K562 (cell line): ENCODE results near the gene ZSCAN22. TPM values are rescaled to one million over a fixed set of nuclear protein-coding genes. Genes with fewer than 3 reads are reported as not detected.
A peak's percentile ranks its signal among the peaks of the same experiment; 100 is the strongest.

ENCODE experiments used
- FOXM1 ChIP-seq, 2 experiments: fragments of 450-650 bp in 1 of 2; sonication (generic) in 1 of 2; formaldehyde crosslinking in 1 of 2; IDR thresholded peaks; 2 replicates each; pipeline versions ENCODE4 v1.6.1 to v1.9.0; 2017 to 2022; ENCODE audit warnings: low read depth in 2 of 2, mild to moderate bottlenecking in 2 of 2, missing genetic modification reagents in 1 of 2, moderate library complexity in 1 of 2
- HDAC8 ChIP-seq: fragments of 450-650 bp; IDR thresholded peaks from 2 replicates; pipeline ENCODE4 v1.6.1; 2016; ENCODE audit warnings: mild to moderate bottlenecking, missing genetic modification characterization, moderate library complexity, missing compliant biosample characterization
- JUND ChIP-seq, 2 experiments: IDR thresholded peaks; 2 replicates in 1 of 2; 3 replicates in 1 of 2; pipeline ENCODE4 v1.6.1; 2011; ENCODE audit warnings: borderline replicate concordance in 2 of 2, low read depth in 2 of 2, low read length in 2 of 2, improper control_type of control experiment in 1 of 2, missing biosample characterization in 1 of 2, missing genetic modification characterization in 1 of 2, missing genetic modification reagents in 1 of 2
- KDM2B ChIP-seq: fragments of 250-450 bp; sonication (Bioruptor Pico); IDR thresholded peaks from 2 replicates; pipeline ENCODE4 v1.8.0; 2021; ENCODE audit warnings: mild to moderate bottlenecking, moderate library complexity
- WHSC1 ChIP-seq: IDR thresholded peaks from one replicate; pipeline ENCODE4 v1.6.1; 2012; ENCODE audit warnings: low read length, control low read depth, inconsistent platforms
- ZNF318 ChIP-seq, 2 experiments: fragments of 450-650 bp; IDR thresholded peaks; 2 replicates each; pipeline ENCODE4 v1.6.1; 2016; ENCODE audit warnings: mild to moderate bottlenecking in 2 of 2, borderline replicate concordance in 1 of 2, low read depth in 1 of 2, moderate library complexity in 1 of 2
- polyA plus RNA-seq, 8 experiments: library from polyadenylated mRNA; depleted of rRNA in 4 of 8; stranded (reverse) in 5 of 8; unstranded in 3 of 8; fragments of >200 nt; fragmentation: Nextera tagmentation in 2 of 8; fragmentation: Illumina TruSeq in 1 of 8; extraction: Ambion mirVana in 2 of 8; extraction: Trizol in 1 of 8; gene quantifications; 2 replicates each; pipeline versions ENCODE4 v1.2.1 to v1.2.3, GENCODE V29; 2011 to 2014; ENCODE audit warnings: inconsistent platforms in 1 of 8, missing spikeins in 1 of 8
- total RNA-seq, 7 experiments: library from RNA; depleted of rRNA in 6 of 7; stranded (reverse); fragments of >200 nt in 6 of 7; fragmentation: Illumina TruSeq in 2 of 7; extraction: Trizol in 2 of 7; gene quantifications; 2 replicates each; pipeline versions ENCODE4 v1.2.1 to v1.2.3, GENCODE V29; 2011 to 2021; ENCODE audit warnings: low replicate concordance in 1 of 7
- TF ChIP-seq, protein P1 (sequence below), 3 experiments: fragments of 200-800 bp in 1 of 3; fragments of 250-450 bp in 1 of 3; fragments of 450-650 bp in 1 of 3; sonication (Bioruptor Pico) in 1 of 3; sonication (Bioruptor generic) in 1 of 3; formaldehyde crosslinking in 1 of 3; IDR thresholded peaks; 2 replicates each; pipeline versions ENCODE4 v1.6.1 to v1.8.0; 2016 to 2022; ENCODE audit warnings: mild to moderate bottlenecking in 2 of 3, missing genetic modification characterization in 2 of 3, missing compliant biosample characterization in 1 of 3, moderate library complexity in 1 of 3
- TF ChIP-seq, protein P2 (sequence below): fragments of 450-650 bp; formaldehyde crosslinking; IDR thresholded peaks from 2 replicates; pipeline ENCODE4 v1.4.0; 2022; ENCODE audit warnings: missing genetic modification characterization

The ZSCAN22 gene
- total and polyA plus RNA-seq, 9 of the 15 experiments (the other 6 are each of a cell fraction or from before 2014, with no cell fraction given), result 0.98 to 5.3 (median 3.0) TPM

- no peak for TF ChIP-seq ZNF318 (IDR thresholded peaks at IDR 0.05; ENCODE audit: borderline replicate concordance in 1 of 2, low read depth in 1 of 2)
- TF ChIP-seq, protein P1, sequence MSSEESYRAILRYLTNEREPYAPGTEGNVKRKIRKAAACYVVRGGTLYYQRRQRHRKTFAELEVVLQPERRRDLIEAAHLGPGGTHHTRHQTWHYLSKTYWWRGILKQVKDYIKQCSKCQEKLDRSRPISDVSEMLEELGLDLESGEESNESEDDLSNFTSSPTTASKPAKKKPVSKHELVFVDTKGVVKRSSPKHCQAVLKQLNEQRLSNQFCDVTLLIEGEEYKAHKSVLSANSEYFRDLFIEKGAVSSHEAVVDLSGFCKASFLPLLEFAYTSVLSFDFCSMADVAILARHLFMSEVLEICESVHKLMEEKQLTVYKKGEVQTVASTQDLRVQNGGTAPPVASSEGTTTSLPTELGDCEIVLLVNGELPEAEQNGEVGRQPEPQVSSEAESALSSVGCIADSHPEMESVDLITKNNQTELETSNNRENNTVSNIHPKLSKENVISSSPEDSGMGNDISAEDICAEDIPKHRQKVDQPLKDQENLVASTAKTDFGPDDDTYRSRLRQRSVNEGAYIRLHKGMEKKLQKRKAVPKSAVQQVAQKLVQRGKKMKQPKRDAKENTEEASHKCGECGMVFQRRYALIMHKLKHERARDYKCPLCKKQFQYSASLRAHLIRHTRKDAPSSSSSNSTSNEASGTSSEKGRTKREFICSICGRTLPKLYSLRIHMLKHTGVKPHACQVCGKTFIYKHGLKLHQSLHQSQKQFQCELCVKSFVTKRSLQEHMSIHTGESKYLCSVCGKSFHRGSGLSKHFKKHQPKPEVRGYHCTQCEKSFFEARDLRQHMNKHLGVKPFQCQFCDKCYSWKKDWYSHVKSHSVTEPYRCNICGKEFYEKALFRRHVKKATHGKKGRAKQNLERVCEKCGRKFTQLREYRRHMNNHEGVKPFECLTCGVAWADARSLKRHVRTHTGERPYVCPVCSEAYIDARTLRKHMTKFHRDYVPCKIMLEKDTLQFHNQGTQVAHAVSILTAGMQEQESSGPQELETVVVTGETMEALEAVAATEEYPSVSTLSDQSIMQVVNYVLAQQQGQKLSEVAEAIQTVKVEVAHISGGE (CRISPR knock-in tag; IDR thresholded peaks at IDR 0.05), result peak; percentile 95 to 99 (median 98)
- TF ChIP-seq, protein P2, sequence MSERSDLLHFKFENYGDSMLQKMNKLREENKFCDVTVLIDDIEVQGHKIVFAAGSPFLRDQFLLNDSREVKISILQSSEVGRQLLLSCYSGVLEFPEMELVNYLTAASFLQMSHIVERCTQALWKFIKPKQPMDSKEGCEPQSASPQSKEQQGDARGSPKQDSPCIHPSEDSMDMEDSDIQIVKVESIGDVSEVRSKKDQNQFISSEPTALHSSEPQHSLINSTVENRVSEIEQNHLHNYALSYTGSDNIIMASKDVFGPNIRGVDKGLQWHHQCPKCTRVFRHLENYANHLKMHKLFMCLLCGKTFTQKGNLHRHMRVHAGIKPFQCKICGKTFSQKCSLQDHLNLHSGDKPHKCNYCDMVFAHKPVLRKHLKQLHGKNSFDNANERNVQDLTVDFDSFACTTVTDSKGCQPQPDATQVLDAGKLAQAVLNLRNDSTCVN (CRISPR knock-in tag), result no peak
- TF ChIP-seq JUND (IDR thresholded peaks at IDR 0.05; ENCODE audit: borderline replicate concordance, low read depth, low read length), result peak; percentile 73
- TF ChIP-seq JUND (tag; IDR thresholded peaks at IDR 0.05; ENCODE audit: borderline replicate concordance, low read depth, low read length), result peak; percentile 60; the same call in 2 of the 3 replicates
- TF ChIP-seq KDM2B (CRISPR knock-in tag), result no peak
- no peak for TF ChIP-seq WHSC1
- TF ChIP-seq FOXM1 (IDR thresholded peaks at IDR 0.05; ENCODE audit: low read depth), result 0 out of 2 replicates have a peak, but pooled peaks have one; percentile 1
- 0 out of 2 replicates have a peak, but pooled peaks have one; percentile 68 for TF ChIP-seq FOXM1 (CRISPR knock-in tag; IDR thresholded peaks at IDR 0.05; ENCODE audit: low read depth)
- TF ChIP-seq HDAC8 (tag), result peak; percentile 84; the same call in 1 of the 2 replicates
Measured at GRCh38 chr19:58326914-58327726, at the start of gene ZSCAN22 (continued).
